ENCODE data around the gene QSER1. TPM values are rescaled to one million over a fixed set of nuclear protein-coding genes. Genes with fewer than 3 reads are reported as not detected.
"Not testable (repeated sequence)": the region's sequence is repeated elsewhere in the genome, so short reads cannot be mapped to it uniquely, and the experiment has no call there.

QSER1 gene
- polyA plus RNA-seq, 5 donors, result 24.1 to 46.4 (median 40.6) TPM

DNA sequence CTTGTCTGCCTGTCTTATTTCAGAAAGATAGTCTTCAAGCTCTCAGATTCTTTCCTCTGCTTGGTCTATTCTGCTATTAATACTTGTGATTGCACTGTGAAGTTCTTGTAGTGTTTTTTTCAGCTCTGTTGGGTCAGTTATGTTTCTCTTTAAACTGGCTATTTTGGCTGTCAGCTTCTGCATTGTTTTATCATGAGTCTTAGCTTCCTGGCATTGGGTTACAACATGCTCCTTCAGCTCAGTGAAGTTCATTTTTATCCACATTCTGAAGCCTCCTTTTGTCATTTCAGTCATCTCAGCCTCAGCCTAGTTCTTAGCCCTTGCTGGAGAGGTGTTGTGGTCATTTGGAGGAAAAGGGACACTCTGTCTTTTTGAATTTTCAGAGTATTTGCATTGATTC lies 107.6 kb downstream of the QSER1 start:
- DNase-seq, result no peak

DNA sequence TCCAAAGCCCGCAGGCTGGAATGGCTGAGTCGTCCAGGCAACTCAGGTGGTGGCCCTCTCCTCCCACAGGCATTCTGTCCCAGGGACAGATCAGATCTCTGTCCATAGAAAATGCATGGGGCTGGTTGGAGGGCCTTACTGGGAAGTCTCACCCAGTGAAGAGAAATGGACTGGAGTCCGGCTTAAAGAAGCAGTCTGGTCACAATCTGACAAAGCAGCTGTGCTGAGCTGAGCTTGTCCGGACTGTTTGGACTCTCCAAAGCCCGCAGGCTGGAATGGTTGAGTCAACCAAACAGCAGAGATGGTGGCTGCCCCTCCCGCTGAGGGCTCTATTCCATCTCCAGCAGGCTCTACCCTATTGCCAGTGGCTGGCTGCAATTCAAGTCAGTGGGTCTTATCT lies 108.7 kb downstream of the QSER1 start:
- DNase-seq, result no peak

DNA sequence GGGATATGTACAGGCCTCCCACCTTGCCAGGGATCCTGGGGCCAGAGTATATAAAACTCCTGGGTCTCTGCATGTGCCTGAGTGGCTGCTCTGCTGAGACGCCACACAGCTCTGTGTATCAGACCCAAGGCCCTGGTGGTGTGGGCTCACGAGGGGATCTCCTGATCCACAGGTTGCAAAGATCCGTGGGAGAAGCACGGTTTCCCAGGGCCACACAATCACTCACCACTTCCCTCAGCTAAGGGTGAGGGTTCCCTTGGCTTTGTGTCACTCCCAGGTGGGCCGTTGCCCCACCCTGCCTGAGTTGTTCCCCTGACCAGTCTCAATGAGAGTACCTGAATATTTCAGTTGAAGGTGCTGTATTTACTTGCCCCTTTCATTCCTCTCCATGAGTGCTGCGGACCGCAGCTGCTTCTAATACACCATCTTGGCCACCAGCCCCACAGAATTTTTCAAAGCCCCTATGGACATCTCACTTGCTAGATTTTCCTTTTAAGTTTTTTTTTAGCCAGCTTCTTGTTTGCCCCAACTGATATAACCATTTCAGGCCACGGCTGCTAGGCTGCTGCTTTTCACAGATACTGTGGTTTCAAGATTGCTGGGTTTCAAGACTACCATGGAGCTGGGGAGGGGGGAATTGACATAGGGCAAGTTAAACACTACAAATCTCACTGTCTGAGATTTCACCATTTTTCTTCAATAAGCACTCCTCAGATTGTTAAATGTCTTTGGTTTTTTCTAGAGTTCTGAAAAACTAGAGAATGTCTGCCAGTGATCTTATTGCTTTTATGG lies 109.3 kb downstream of the QSER1 start:
- DNase-seq, result no peak

DNA sequence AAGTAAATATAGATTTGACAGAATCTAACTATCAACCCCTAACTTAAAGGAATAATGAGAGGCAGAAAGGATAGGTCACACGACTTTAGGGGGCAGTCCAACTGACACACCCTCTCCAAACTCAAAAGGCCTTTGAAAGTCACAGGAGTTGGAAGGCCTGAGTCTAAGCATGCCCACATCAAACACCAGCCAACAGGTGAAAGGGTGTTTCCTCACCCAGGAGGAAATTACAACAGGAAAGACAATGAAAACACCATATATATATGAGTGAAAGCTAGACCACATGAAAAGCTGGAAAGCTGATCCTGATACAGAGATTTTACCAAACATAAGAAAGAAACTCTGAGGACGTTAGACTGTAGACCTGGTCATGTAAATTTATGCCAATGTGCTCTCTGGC lies 112.6 kb downstream of the QSER1 start:
- no peak for DNase-seq

DNA sequence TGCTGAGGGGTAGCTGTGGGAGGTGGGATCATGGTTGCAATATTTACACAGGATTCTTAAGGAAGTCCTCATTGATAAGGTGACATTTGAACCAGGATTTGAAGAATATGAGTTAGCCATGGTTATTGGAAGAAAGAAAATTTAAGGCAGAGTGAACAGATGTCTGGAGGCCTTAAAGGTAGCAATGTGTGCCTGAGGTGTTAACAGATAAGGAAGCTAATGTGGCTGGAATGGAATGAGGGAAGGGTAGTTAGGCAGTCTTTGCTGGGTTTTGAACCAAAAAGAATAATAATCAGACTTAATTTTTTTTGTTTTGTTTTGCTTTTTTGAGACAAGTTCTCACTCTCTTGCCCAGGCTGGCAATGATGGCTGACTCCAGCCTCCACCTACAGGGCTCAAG lies 113.4 kb downstream of the QSER1 start:
- no peak for DNase-seq

DNA sequence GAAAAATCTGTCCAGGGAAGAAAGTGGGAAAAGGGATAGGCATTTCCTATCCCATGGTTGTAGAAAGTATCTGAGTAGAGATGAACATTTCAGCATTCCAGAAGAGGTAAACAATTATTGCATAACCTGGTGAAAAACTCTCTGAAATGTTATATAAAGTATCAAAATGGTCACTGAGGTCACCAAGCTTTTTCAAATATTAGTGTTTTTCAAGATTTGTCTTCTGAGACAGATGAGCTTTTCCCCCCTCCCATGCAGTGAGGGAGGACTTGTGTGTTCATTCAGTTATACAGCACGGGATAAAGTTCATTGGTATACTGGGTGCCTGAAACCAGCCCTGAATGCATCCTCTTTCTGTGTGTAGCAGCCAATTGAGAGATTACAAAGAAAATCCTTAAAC lies 121.1 kb downstream of the QSER1 start:
- DNase-seq, result no peak

DNA sequence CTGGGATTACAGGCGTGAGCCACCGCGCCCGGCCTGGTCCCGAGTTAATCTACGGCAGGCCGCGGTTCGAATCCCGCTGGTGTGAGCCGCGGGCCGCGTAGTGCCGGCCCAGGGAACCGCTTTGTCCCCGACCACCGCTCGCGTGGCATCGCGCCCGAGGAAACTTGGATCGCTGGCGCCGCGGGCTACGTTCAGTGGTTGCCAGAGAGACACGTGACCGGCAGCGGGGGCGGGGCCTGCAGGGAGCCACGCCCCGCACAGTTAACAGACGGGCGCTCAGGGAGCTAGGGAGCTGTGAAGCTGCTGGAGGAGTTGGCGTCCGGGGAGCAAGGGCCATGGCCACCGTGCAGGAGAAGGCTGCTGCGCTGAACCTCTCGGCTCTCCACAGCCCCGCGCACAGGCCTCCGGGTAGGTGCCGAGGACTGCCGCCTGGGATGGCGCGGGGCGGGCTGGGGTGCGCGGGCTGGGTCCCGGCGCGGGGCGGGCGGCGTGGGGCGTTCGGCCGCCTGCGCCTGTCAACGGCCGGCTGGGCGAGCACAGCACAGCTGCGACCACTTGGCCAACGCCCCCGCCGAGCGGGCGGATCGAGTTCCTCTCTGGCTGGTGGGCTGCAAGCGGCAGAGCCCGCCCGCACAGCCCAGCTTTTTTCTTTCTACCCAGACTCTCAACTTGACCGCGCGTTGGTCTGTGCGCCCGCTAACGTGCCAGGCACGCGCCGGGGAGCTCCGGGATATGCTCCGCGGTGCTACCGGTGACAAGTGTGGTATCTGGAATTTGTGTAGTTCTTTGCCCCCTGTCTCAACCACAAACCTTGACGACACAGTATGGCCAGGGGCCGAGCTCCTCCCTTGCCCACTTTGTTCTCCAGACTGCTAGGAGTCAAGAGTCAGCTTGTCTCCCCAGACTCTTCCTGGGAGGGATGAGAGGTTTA lies 123.3 kb downstream of the QSER1 start, which contains the start of gene DEPDC7:
TSS of gene DEPDC7 (plus strand) at position 258 of the 931 bp plus-strand sequence. CDS start at position 336, 78 bp downstream.
- DNase-seq, result peak; percentile 92

DNA sequence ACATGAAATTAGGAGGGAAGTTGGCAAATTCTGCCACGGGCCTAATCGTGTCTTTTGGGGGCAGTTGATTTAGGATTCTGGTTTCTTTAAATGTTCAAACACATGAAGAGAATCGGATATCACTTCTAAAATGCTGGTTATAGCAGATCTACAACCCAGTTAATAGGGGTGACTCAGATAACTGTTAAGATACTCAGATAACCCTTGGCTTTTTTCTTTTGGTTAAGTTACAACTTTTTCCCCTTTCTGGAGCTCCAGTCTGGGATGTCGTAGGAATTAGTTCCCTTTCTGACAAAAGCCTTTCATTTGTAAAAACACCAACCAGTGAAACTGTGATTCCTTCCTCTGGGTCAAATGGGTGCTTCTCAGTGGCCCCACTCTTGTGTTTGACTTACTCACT lies 124.0 kb downstream of the QSER1 start:
- no peak for DNase-seq

DNA sequence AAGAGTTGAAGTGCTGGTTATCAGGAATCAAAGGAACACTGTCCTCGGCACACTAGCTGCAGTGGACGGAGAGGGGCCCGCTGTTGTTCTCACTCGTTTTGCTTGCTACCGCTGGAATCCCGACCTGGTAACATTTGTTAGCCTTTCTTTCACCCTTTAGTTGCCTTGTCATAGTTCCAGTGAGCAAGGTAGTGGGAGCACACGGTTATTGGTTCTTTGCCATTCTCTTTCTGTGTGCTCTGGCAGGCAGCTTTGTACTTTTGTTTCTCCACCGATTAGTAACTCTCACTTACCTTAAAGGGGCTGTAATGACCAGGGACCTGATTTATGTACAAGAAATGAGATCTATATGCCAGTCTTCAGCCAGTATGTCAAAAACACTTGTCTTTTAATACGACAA lies 124.9 kb downstream of the QSER1 start:
- DNase-seq, result no peak

DNA sequence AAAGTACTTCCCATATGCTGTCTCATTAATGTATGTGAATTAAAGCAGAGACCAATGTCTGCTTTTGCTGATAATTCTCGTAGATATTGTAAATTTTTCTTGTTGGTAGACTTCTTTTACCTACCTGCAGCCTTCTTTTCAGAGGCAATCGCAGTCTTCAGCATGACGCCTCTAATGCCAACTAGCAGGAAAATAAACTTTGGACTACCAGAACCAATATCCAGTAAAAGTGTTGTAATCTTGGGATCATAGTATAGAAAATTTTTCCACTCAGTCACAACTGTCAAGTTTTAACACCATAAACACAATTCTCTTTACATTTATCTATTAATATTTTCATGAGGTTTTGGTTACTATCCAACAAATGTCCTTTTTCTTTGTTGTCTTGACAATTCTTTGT lies 125.4 kb downstream of the QSER1 start:
- DNase-seq, result no peak

DNA sequence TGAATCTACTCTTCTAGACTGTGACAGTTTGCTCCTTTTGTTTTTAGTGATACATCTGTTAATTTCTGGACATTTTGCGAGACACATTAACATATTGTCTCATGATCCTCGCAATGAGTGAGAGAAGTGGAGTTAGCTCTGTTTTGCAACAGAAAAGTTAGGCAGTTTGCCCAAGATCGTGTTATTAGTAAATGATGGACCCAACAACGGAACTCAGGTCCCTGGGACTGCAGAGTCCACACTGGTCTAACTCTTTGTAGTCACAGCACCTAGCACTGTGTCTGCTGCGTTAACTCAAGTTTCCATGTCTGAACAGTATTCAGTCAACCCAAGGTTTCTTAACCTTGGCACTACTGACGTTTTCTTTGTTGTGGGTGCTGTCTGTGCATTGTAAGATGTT lies 126.2 kb downstream of the QSER1 start:
- no peak for DNase-seq

DNA sequence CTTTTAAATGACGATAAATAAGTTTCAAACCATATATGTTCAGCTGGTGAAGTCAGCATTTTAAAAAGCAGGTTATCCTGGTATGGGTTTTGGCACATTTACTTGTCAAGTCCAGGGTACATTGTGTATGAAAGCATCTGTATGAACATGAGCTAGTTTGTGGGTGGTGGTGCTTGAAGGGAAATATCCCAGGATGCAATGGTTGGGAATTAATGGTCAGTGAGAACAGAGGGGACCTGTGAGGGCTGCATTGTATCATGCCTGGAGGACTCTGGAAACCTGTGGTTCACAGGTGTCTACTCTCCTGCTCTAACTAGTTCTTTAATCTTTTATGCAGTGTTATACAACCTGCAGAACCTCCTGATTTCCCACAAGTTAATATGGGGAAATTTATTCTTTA lies 128.9 kb downstream of the QSER1 start:
- no peak for DNase-seq

DNA sequence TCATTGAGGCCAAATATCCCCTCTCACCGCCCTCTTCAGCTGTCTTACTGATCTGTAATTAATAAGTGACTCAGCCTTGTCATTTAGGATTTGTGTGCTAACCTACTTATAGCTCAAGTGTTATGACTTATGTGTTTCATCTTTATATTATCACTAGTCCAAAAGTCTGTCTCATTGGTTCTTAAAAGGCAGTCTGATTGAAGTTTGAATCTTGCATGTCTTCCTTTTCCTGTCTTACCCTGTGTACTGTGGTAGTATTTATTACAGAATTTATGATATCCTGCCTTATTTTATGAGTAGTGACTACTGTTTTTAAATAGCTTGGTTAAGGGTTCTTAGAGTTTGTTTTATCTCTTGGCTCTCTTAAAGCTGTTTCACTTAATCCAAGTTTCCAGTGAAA lies 129.3 kb downstream of the QSER1 start:
- DNase-seq, result no peak

DNA sequence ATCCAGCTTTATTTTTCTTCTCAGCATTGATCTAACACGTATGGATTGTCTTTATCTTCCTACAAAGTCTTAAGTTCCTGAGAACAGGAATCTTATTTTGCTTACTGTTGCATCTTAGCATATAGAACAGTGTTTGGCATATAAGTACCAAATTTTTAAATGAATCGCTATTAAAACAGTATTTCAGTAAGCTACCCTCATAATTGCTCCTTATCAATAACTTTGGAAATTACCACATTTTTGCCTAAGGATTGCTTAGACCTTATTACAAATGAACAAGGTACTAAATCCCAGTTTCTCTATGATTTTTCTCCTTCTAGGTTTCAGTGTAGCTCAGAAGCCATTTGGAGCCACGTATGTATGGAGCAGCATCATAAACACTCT lies 132.7 kb downstream of the QSER1 start:
- DNase-seq, result no peak

DNA sequence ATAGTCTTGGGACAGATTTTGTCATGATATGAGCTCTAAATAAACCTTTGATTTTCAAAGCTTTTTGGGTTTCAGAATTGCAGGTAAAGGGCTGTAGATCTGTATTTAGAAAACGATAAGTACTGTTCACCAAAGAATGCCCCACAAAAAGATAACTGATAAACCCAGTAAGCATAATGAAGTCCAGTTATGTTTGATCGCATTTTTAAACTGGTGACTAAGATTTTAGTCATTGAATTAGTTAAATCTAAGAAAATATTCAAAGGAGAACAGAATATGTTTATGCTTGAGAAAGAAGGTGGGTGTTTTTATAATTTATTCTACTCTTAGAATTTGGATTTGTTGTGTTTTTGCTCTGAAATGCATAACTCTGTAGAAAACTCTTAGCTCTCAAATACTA lies 134.6 kb downstream of the QSER1 start:
- DNase-seq, result no peak

DNA sequence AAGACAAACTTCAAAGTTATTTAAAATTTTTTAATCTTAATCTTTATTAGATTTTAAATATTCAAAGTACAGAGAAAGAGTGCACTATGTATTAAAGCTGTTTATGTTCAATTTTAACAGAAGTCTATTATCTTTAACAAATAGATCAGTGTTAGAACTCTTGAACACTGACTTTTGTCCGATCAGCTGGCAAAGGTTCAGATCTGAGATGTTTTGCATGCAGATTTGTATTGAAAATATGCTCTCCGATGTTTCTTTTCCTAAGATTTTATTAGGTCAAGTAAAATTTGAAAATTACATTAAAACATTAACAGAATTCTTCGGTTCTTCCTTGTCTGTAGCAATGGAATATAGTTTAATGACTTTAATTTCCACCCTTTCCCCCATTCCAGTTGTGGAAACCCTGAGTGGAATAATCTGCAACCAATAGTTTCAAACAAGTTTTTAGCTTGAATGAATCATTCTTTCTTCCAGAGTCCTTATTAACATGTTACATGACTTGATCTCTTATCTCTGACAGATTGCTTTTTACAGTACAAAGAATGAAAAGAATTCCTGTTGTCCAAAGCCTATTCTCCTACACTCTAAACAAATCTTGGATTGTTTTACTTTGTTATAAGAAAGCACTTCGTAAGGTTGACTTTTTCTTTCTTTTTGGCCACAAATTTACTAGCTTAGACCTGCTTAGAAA lies 135.4 kb downstream of the QSER1 start:
- DNase-seq, result no peak

DNA sequence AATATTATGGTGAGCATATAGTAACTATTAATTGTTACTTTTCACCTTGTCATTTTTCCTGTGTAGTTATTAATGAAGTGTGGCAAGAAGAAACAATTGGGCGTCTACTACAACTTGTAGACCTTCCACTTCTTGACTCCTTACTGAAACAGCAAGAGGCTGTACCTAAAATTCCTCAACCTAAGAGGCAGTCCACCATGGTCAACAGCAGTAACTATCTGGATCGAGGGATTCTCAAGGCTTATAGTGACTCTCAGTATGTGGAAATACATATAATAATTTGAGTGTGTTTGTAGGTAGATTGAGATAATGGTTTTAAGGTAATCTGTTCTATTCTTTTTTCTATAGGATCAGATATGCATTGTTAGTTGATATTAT lies 135.9 kb downstream of the QSER1 start:
- no peak for DNase-seq

DNA sequence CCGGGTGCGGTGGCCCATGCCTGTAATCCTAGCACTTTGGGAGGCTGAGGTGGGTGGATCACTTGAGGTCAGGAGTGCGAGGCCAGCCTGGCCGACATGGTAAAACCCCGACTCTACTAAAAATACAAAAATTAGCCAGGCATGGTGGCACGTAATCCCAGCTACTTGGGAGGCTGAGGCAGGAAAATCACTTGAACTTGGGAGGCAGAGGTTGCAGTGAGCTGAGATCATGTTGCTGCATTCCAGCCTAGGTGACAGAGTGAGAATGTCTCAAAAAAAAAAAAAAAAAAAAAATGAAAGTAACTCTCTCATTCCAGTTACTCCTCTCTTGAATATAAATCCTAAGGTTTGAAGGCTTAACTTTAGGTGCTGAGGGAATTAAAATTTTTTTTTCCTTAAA lies 136.6 kb downstream of the QSER1 start:
- DNase-seq, result not testable (repeated sequence)
